ENCODE measurements around the gene PDZRN3. TPM values are rescaled to one million over a fixed set of nuclear protein-coding genes. Genes with fewer than 3 reads are reported as not detected.

PDZRN3 gene
- total RNA-seq, 1 donor from 2014 or later = 56.4 TPM

DNA sequence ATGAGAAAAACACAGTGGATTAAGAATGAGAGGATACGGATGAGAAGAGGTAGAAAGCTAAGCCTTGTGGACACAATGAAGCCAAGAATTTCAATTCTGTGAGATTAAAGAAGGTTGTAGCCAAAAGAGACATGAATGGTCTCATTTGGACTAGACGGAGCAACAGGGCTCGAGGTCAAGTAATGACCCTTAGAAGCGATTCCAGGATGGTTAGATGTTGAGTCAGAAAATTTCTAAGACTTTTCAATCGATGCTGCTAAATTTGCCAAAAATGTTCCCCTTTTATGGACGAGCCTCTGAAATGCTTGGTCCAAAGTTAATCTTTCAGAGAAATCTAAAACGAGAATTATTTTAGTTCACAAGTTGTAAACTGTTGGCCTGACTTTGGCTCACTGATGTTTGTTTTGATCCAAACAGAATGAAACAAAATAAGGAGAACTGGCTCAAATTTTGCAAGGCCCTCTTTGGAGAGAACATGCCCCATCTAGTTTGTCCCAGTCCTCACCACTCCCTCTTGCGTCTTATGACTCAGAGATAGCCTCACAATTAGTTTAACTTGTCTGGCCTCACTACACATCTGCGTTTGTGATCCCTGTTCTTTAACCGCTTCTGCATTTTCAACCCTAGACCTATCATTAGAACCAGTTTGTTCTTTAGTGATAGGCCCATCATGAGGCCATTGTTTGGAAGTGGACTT, 235.5 kb downstream of the PDZRN3 start:
- DNase-seq (ENCODE audit: low spot score) = no peak

- DNase-seq (ENCODE audit: low spot score) = no peak
Observed at GRCh38 chr3:73385568-73385967, 239.2 kb downstream of the PDZRN3 start.

DNA sequence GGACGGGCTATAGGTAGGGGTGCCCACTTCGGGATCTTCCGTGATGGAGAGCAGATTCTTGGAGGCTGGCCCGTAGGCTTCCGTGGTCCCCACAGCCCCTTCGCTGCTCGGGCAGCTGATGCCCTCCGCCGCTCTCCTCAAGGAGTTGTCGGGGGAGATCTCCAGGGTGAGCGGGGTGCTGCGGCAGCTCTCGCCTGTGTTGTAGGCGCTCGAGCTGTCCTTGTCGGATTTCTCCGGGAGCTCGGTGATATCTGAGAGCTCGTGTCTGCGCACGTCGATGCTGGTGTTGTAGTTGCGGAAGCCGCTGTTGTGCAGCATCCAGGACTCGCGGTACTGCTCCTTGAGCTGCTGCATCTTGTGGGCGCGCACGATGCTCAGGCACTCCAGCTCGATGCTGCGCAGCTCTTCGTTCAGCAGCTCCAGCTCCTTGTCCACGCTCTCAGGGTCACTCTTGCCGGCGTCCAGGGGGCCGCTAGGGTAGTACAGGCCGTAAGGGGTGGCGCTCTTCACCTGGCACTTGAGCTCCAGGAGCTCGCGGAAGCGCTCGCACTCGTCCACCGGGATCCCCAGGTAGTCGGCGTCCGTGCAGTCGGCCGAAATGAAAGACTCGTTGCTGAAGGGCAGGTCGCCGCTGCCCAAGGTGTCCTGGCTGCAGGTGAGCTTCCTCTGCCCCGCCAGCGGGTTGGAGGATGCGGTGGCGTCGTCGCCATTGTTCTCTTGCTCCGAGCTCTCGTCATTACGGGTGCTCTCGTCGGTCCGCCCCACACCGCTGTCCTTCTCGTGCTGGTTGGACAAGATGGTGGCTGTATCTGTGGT, 240.4 kb downstream of the PDZRN3 start:
- no peak for DNase-seq (ENCODE audit: low spot score)

GRCh38 chr3:73383470-73384049, 241.2 kb downstream of the PDZRN3 start:
- no peak for DNase-seq (ENCODE audit: low spot score)

- no peak for DNase-seq (ENCODE audit: low spot score)
Observed at GRCh38 chr3:73381551-73381950, 243.2 kb downstream of the PDZRN3 start.

- DNase-seq (ENCODE audit: low spot score) = no peak
Observed at GRCh38 chr3:73380735-73381532, 243.8 kb downstream of the PDZRN3 start.

DNA sequence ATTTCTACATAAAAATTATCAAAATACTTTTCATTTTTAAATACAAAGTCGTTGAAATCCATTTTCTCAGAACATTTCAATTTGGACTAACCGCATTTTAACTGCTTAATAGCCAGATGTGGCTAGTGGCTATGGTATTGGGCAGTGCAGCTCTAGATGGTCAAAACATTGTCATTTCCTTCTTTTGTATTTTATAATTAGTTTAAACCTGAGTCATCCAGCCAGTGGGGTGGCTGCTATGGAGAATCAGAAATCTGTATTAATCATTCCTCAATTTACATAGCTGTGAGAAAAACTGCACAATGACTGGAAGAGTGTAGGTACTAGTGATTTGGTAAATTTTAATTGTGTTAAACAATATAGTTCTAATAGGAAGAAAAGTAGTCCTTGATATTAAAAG, 245.3 kb downstream of the PDZRN3 start:
- DNase-seq (ENCODE audit: low spot score) = no peak

DNA sequence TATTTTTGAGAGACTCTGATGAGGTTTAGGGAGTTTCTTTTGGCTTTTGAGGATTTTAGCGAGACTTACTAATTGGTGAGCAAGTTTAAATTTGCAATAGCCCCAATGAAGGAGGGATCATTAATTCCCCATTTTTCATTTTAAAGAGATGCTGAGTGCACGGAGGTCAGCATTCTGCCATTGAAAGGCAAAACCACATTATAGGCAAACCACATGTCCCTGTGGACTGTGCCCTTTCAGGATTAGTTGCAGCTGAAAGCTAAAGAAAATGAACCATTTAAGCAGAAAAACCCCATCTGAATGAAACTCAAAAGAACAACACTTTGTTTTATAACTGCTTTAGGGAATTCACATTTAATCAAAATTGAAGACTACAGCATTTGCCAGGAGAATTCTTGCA, 246.5 kb downstream of the PDZRN3 start:
- no peak for DNase-seq (ENCODE audit: low spot score)

- peak; percentile 72 for DNase-seq (ENCODE audit: low spot score)
Observed at GRCh38 chr3:73365756-73366397, 258.9 kb downstream of the PDZRN3 start.

GRCh38 chr3:73364517-73364916, 260.2 kb downstream of the PDZRN3 start:
- no peak for DNase-seq (ENCODE audit: low spot score)

- DNase-seq (ENCODE audit: low spot score) = no peak
Observed at GRCh38 chr3:73363093-73363492, 261.6 kb downstream of the PDZRN3 start.

DNA sequence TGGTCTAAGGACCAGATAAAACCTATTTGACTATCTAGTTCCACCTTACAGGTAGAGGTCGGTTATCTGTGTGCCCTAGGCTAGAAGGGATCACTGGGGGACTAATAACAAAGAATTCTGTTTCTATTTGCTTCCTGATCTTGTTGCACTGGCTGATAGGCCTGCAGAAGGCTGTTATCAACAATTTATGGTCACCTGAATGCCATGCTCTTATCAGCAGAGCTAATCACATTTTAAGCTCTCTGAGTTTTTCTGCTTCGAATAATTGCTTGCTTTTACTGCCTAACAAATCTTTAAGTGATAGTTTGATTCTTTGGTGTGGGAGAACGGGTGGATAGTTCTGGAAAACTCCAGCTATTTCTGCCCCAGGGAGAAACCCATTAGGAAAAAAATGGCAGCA, 263.1 kb downstream of the PDZRN3 start:
- DNase-seq (ENCODE audit: low spot score) = no peak

DNA sequence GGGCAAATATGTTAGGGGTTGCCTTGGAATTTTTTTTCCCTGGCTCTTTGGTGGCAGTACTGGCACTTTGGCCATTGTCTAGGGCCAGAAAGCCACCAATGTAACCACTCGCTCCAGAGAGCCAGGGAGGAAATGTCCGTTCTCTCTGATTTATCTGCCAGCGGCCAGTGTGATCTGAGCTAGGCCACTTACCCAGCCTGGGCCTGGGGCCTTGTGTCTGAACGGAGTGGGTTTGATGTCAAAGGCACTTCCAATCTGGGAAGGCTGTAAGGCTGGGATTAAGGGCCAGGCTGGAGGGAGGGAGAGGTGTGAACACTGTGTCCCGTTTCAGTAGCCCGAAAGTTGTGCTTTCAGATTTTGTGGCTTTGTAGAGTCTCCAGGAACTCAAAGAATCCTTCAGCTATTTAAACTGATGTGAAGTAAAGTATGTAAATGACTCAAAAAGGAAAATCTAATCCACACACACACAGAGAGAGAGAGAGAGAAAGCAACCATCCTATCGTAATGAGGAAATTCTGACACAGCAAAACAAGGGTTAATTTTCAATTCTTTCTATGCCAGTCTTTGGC, 271.0 kb downstream of the PDZRN3 start:
- DNase-seq (ENCODE audit: low spot score) = no peak

- DNase-seq (ENCODE audit: low spot score) = no peak
Observed at GRCh38 chr3:73352841-73353645, 271.7 kb downstream of the PDZRN3 start.

GRCh38 chr3:73351423-73352071, 273.2 kb downstream of the PDZRN3 start:
- DNase-seq (ENCODE audit: low spot score) = no peak

- DNase-seq (ENCODE audit: low spot score) = no peak
Observed at GRCh38 chr3:73350996-73351395, 273.7 kb downstream of the PDZRN3 start.

- DNase-seq (ENCODE audit: low spot score) = no peak
Observed at GRCh38 chr3:73349657-73350056, 275.1 kb downstream of the PDZRN3 start.

- DNase-seq (ENCODE audit: low spot score) = no peak
Observed at GRCh38 chr3:73342077-73342476, 282.7 kb downstream of the PDZRN3 start.

GRCh38 chr3:73341272-73341935, 283.3 kb downstream of the PDZRN3 start:
- no peak for DNase-seq (ENCODE audit: low spot score)
